Epithelial cell of esophagus (primary cell): ENCODE results near the gene FBXO28.
A peak's percentile ranks its signal among the peaks of the same experiment; 100 is the strongest.

Source experiments
- DNase-seq: peaks from one replicate; pipeline ENCODE4 v3.0.0; 2010; ENCODE audit warnings: low read depth
- H3K4me3 ChIP-seq: 2 replicates; pipeline ENCODE4 v1.5.1; 2011; ENCODE audit warnings: mild to moderate bottlenecking, low read length, control low read depth
- CTCF ChIP-seq: IDR thresholded peaks from 2 replicates; pipeline ENCODE4 v1.5.1; 2011; ENCODE audit warnings: low read depth, mild to moderate bottlenecking, low read length, control low read depth, inconsistent platforms; ENCODE audit not compliant: insufficient read depth; ENCODE audit errors: missing control alignments

Gene FBXO28

GRCh38 chr1:224175617-224176016 is 61.7 kb downstream of the FBXO28 start:
- DNase-seq, result no peak
- no peak overlapping the region for H3K4me3 ChIP-seq
- TF ChIP-seq CTCF, result no peak

GRCh38 chr1:224177356-224177999 is 63.6 kb downstream of the FBXO28 start:
- no peak for TF ChIP-seq CTCF
- DNase-seq, result no peak
- H3K4me3 ChIP-seq, result no peak overlapping the region

- DNase-seq, result no peak
- no peak overlapping the region for H3K4me3 ChIP-seq
- no peak for TF ChIP-seq CTCF
These were observed 65.0 kb downstream of the FBXO28 start for GRCh38 chr1:224178894-224179293.

GRCh38 chr1:224180783-224181452 is 67.0 kb downstream of the FBXO28 start:
- peak; percentile 34 for DNase-seq
- TF ChIP-seq CTCF, result no peak
- H3K4me3 ChIP-seq, result no peak overlapping the region

GRCh38 chr1:224181453-224181810 is 67.5 kb downstream of the FBXO28 start:
- DNase-seq, result no peak
- no peak for TF ChIP-seq CTCF
- no peak overlapping the region for H3K4me3 ChIP-seq

GRCh38 chr1:224182057-224182865 is 68.3 kb downstream of the FBXO28 start:
- TF ChIP-seq CTCF, result no peak
- H3K4me3 ChIP-seq, result peak overlapping the region; percentile 69
- peak; percentile 51 for DNase-seq
